Measurements from ENCODE around the gene CGB7. TPM values are rescaled to one million over a fixed set of nuclear protein-coding genes. Genes with fewer than 3 reads are reported as not detected.

Gene CGB7
- total and polyA plus RNA-seq, 9 of the 15 experiments (the other 6 are each of a cell fraction or from before 2014, with no cell fraction given) = not detected

GRCh38 chr19:49071860-49072547 is 14.5 kb upstream of the CGB7 start:
- FAIRE-seq = peak; percentile 67
- Histone ChIP-seq H3K4me1 (replicated peaks in 1 of 2; ENCODE audit: control insufficient read depth in 2 of 2, insufficient read depth in 2 of 2, low read length in 2 of 2) (peaks cover 9 to 32% of the 10 kb centered on the region in 2 experiments; a peak in 4 of 5 replicates), H4K20me1 (replicated peaks; ENCODE audit: control insufficient read depth, insufficient read depth, low read length) (no peaks in the 10 kb centered on the region), H3K27ac (ENCODE audit: extremely low read depth, low read depth, low read length) (no peak overlapping the region), H3K36me3 (ENCODE audit: control insufficient read depth, insufficient read depth, low read length) (no peaks in the 10 kb centered on the region), H3K9ac (ENCODE audit: insufficient read depth in 1 of 2, low read depth in 2 of 2, low read length in 2 of 2) (no peak overlapping the region; a peak in 1 of 4 replicates), H3K79me2 (ENCODE audit: control insufficient read depth, insufficient read depth, low read length) (no peaks in the 10 kb centered on the region), H3K4me3 (no peak overlapping the region), H2AFZ (ENCODE audit: low read depth, low read length) (peak overlapping the region; percentile 80), H3K9me1 (ENCODE audit: control insufficient read depth, insufficient read depth, low read length) (no peaks in the 10 kb centered on the region), H3K9me3 (replicated peaks; ENCODE audit: control insufficient read depth, insufficient read depth, low read depth, low read length) (no peaks in the 10 kb centered on the region), H3K27me3 (ENCODE audit: control insufficient read depth in 2 of 2, insufficient read depth in 2 of 2, low read length in 2 of 2) (peaks cover 9 to 31% of the 10 kb centered on the region in 2 experiments; a peak in 4 of 5 replicates), H3K4me2 (ENCODE audit: insufficient read depth, low read length) (no peak overlapping the region)
- POLR2A ChIA-PET = interaction anchor here (0.7 to 1.2 kb wide), 2 partner anchors 9 to 15 kb away, joined by 3 read pairs; no protein-coding TSS in a partner anchor
- peak; percentile 76 for ATAC-seq
- intact Hi-C loops (cut with micrococcal nuclease) = loop anchor here (5.0 kb wide), 1 partner anchor 285 kb away; no protein-coding TSS in a partner anchor
- no TSS peak for BruUV-seq (replicated peaks)
- in situ Hi-C loops (cut with MboI) = no loop called here
- peak; percentile 70 to 94 (median 87) for DNase-seq (ENCODE audit: extremely low read depth in 1 of 4, low spot score in 3 of 4)
- CTCF ChIA-PET (ENCODE audit: low intra/inter-chr PET ratio) = no interaction called here
- WGBS (ENCODE audit: insufficient coverage, low coverage, missing lambda C conversion rate) = 45% methylated on average over 61 of the region's 93 CpGs
- TF ChIP-seq ZBTB7A (IDR thresholded peaks at IDR 0.05; ENCODE audit: borderline replicate concordance, control insufficient read depth, low read depth, low read length) (peak; percentile 49; the same call in 1 of the 2 replicates), PCBP1 (IDR thresholded peaks at IDR 0.05; ENCODE audit: low read depth, low read length, poor library complexity, severe bottlenecking) (peak; percentile 56), FIP1L1 (IDR thresholded peaks at IDR 0.05; ENCODE audit: low read depth, low read length, poor library complexity, severe bottlenecking) (no peak), NR0B1 (IDR thresholded peaks at IDR 0.05; ENCODE audit: partially characterized antibody) (no peak), MBD1 (CRISPR knock-in tag; IDR thresholded peaks at IDR 0.05) (peak; percentile 84; the same call in 1 of the 2 replicates), ESRRA (IDR thresholded peaks at IDR 0.05; ENCODE audit: borderline replicate concordance, low read depth) (no peak), HDAC1 (IDR thresholded peaks at IDR 0.05) (no peak), RB1 (IDR thresholded peaks at IDR 0.05; ENCODE audit: low read depth) (0 out of 2 replicates have a peak, but pooled peaks have one; percentile 11), TFAP4 (CRISPR knock-in tag; IDR thresholded peaks at IDR 0.05; ENCODE audit: borderline replicate concordance) (peak; percentile 40; the same call in 1 of the 2 replicates), RBFOX2 (IDR thresholded peaks at IDR 0.05; ENCODE audit: low read depth, low read length) (peak; percentile 40), DMBX1 (CRISPR knock-in tag; IDR thresholded peaks at IDR 0.05; ENCODE audit: borderline replicate concordance) (no peak), L3MBTL2 (IDR thresholded peaks at IDR 0.05) (peak; percentile 86), POLR2B (IDR thresholded peaks at IDR 0.05; ENCODE audit: low read depth, partially characterized antibody) (no peak), CSDE1 (IDR thresholded peaks at IDR 0.05) (no peak), ARHGAP35 (IDR thresholded peaks at IDR 0.05; ENCODE audit: partially characterized antibody) (no peak)
